GM18498 (cell line): ENCODE data around the gene SOCS7.
A peak's percentile ranks its signal among the peaks of the same experiment; 100 is the strongest.

ENCODE experiments used
- ATAC-seq: cut with Tn5 transposase; IDR thresholded peaks from one replicate; pipeline ENCODE4 v1.9.1; 2021; ENCODE audit warnings: mild to moderate bottlenecking, moderate library complexity; ENCODE audit not compliant: unreplicated experiment

SOCS7 gene, protein sequence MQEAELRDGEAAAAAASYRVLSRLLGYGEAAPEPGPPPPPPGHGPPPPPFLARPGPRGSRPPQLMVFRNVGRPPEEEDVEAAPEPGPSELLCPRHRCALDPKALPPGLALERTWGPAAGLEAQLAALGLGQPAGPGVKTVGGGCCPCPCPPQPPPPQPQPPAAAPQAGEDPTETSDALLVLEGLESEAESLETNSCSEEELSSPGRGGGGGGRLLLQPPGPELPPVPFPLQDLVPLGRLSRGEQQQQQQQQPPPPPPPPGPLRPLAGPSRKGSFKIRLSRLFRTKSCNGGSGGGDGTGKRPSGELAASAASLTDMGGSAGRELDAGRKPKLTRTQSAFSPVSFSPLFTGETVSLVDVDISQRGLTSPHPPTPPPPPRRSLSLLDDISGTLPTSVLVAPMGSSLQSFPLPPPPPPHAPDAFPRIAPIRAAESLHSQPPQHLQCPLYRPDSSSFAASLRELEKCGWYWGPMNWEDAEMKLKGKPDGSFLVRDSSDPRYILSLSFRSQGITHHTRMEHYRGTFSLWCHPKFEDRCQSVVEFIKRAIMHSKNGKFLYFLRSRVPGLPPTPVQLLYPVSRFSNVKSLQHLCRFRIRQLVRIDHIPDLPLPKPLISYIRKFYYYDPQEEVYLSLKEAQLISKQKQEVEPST

DNA sequence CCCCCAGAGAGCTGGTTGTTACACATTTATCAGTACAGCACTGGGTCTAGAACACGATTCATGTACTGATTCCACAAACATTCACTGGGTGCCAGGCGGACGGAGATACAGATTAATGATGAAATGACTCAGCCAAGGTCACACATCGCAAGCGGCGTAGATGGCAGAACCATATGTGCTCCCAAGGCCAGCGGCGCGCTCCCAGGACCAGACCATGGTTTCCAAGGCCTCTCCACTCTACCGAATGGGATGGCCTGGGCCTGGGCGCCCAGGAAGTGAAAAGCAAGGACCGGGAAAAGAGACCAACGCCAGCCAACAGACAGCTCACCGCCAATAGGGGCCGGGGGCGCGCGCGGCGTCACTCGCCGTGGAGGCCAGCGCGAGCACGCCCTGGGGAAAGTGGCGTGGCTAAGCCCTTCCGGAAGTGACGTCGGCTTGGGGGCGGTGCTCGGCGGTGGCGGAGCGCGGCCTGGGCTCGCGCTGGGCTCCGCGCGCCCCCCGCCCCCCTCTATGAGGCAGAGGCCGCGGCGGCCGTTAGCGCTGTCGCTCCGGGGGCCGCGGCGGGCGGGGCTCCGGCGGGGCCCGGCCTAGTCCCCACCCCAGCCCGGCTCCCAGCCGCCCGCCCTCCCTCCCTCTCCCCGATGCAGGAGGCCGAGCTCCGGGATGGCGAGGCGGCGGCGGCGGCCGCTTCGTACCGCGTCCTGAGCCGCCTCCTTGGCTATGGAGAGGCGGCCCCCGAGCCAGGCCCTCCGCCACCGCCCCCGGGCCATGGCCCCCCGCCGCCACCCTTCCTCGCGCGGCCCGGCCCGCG, at the start of gene SOCS7:
Gene SOCS7 (plus strand): TSS at position 433 of the 811 bp plus-strand sequence. CDS start 209 bp downstream, at position 642.
- peak; percentile 85 for ATAC-seq

DNA sequence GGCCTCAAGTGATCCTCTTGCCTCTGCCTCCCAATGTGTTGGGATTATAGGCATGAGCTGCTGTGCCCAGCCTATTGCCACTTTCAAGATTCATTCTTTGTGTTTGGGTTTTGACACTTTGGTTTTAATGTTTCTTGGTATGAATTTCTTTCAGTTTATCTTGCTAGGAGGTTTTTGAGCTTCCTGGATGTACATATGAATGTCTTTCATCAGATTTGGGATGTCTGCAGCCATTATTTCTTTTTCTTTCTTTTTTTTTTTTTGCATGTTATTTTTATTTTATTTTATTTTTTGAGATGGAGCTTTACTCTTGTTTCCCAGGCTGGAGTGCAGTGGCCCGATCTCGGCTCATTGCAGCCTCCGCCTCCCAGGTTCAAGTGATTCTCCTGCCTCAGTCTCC, 36.1 kb upstream of the SOCS7 start:
- ATAC-seq, result no peak

DNA sequence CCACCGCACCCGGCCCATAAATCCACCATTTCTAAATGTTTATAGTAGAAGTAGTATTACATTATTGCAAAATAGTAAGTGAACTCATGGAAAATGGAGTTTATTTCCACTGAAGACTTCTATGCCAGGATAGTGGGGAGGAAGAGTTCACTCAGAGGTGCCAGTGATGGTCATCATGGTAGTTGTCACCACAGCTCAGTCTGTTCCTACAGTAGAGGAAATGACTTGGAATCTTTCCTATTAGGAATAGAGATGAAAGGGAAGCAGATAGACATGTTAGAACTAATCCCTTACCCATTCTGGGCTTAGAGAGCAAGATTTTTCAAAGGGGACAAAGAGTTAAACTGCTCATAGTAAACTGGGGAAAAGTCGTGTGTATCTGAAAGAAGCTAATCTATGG, 34.6 kb upstream of the SOCS7 start:
- ATAC-seq, result no peak

DNA sequence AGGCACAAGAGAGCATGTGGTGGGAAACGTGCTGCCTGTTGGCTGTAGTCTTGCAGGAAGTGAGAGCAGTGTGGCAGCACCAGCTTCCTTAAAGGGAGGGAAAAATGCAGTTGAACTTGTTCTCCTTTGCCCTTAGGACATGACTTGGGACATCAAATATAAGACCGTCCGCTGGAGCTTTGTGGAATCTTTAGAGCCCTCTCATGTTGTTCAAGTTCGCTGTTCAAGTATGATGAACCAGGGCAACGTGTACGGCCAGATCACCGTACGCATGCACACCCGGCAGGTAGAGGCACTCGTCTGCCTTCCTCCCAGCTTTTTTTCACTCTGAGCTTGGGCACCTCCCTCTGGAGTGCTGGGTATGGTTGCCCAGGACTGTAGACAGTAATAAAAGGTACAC, 31.2 kb upstream of the SOCS7 start:
- no peak for ATAC-seq

DNA sequence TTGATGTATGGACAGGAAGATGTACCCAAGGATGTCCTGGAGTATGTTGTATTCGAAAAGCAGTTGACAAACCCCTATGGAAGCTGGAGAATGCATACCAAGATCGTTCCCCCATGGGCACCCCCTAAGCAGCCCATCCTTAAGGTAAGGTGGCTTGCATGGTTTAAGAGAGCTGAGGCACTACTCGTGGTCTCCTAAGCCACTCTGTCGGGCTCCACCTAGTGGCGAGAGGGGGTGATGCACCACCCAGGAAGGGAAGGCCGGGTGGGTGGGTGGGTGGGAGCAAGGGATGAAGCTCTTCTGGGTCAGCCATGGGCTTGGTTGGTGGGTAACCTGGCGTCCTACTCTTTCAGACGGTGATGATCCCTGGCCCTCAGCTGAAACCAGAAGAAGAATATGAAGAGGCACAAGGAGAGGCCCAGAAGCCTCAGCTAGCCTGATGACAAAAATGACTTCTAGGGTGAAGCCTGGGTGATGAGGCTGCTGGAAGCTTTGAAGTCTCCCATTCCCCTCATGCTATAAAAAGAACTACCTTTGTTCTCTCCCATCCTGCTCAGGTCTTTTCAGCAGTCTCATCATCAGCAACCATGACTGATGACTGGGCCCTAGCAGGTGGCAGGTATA, 29.4 kb upstream of the SOCS7 start:
- ATAC-seq, result no peak

DNA sequence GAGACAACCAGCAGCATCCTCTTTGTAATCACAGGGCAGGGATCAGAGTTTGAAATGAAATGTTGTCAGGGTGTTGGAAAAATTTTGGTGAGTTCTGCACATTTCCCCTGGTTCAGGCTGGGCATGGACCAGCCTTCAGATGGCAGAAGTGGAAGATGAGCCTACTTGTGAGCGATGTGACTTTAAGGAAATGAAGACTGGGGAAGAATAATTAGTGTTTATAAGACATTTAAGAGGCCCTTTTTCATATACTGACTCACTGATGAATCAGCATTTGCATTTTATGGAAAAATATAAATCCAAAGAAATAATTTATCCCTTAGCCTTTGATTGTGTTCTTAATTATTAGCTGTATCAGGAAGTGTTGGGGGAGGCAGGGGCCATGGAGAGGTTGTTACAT, 28.7 kb upstream of the SOCS7 start:
- ATAC-seq, result no peak

DNA sequence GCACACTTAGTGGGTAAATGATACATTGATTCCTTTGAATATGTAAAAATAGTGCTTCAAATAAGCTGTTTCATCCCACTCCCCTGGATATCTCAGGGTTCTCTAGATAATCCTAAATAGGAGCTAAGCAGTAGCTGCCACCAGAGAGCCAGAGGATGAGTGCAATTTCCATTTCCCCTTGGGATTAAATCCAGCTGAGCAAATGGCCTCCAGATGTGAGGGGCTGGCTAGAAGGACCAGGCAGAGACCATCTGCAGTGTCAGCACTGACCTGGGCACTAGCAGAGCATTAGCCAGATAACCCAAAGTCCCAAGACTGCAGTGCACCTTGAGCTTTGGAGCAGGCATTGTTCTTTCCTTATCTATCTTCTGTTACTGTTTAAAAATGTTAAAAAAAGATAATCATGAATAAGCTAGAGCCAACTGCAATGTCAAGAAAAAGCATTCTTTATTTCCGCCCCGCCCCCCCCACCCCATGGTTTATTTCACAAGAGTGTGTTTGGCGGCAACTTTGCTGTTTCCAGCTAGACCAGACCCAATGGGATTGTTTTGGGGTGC, 27.4 kb upstream of the SOCS7 start:
- ATAC-seq, result no peak

DNA sequence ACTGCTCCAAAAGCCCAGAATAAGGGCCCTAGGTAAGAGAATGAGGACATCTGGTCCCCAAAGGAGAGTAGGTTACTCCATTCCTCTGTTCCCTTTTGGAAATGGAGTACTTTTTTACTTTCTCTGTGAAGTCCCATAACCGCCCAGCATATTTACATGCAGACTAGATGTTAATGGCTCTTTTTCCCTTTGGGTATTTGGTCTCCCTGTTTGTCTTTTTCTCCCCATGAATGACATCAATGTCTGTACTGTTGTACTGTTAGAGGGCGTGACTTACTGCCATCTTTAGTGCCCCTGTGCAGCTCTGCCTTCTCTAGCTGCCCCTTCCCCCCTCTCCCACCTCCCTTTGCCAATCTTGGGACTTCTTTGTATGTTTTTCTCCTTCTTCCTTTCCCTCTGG, 26.9 kb upstream of the SOCS7 start:
- no peak for ATAC-seq

DNA sequence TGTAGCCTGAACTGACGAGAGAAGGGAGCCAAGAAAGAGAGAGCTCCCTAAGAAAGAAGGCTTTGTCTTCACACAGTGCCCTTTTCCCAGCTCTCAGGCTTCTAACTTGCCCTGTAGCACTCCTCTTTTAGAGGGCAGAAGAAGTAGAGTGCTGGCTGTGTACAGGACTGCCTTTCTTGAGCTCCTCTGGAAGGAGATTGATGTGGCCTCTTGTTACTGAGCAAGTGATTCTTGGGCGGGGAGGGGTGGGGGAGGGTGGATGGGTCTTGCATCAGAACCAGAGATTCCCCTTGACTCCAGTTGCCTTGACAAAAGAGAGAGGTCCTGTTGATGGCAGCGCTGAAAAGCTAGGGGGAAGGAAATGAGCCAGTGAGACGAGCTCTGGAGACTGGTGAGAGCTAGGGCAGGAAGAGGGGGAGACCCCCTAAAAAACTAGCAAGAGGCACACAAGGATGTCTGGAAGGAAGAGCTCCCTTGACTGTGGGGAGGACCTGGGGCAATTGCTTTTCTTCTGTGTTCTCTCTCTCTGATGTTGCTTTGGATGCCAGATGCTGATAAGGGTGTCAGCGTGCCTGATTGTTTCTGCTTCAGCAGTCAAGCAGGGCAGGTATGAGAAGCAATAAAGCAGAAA, 26.3 kb upstream of the SOCS7 start:
- no peak for ATAC-seq

DNA sequence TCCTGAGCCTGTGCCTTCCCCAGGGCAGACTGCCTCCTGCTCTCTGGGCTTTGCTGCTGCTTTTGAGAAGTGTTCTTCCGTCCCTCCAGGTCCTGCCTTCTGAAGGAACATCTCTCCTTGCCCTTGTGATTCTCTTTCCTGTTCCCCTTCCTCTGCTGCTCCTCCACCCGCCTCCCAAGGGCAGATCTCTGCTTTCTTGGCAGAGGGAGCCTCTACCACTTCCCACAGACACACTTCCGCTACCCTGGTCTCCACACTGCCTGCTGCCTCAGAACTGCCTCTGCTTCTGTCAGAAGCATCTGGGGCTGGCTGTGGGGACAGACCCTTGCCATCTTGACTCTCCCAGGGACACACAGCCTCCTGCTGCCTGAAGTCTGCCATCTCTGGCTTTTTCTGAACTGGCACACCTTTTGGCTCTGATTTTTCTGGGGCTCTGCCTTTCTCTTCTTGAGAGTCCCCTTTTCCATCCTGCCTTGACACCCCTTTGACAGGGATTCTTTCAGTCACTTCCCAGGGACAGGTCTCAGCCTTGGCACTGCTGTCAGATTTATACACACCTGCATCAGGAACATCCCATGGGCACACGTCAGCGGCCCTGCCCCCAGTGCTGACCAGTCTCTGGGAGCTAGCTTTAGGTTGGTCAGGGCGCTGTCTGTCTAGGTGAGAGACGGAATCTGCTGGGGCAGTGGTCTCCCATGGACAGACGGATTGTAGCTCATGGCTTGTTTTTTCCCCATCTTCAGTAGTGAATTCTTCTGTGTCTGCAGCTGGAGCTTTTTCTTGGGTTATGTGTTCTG, 24.4 kb upstream of the SOCS7 start:
- no peak for ATAC-seq

DNA sequence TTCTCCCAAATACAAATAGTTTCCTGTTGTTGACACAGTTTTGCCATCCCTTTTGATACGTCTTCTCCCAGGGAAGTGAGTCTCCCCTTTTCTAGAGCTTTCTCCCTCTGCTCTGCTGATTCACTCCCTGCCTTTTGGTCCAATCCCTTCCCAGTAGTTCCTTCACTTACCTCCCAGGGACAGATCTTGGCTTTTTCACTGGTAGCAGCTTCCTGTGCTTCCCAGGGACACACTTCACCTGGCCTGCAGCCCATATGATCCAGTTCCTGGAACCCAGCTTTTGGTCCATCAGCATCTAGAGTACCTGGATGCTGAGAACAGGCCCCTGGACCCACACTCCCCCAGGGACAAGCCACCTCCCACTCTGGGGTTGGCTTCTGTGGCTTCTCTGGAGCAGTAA, 23.7 kb upstream of the SOCS7 start:
- ATAC-seq, result no peak

DNA sequence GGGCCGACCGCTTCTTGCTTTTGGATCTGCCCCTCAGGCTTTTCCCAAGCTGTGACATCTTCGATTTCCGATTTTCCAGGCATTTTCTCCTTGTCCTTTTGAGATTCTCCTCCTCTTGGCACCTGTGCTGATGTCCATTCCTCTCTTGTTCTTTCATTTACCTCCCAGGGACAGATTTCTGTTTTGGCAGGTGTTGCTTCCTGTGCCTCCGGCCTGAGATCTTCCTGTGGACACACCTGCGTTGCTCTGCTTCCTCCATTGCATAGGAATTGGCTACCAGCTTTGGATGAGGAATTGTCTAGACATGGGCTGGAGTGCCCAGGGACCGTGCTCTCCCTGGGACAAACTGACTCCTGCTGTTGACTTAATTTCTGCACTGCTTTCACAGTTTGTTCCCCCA, 23.0 kb upstream of the SOCS7 start:
- ATAC-seq, result no peak

DNA sequence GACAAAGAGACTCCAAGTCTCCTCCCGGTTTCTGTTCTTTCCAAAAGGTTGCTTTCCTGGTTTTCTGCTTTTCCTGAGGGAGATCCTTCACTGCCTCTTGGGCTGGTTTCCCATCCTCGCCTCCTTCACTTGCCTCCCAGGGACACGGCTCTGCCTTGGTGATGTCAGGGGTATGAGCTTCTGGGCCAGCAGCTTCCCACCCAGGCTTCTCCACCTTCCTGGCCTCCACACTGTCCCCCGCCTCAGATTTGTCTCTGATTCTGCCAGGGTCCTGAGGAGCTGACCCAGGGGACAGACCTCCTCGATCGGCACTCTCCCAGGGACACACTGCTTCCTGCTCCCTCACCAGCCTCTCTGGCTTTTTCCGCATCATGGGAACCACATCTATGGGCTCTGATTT, 22.4 kb upstream of the SOCS7 start:
- no peak for ATAC-seq

DNA sequence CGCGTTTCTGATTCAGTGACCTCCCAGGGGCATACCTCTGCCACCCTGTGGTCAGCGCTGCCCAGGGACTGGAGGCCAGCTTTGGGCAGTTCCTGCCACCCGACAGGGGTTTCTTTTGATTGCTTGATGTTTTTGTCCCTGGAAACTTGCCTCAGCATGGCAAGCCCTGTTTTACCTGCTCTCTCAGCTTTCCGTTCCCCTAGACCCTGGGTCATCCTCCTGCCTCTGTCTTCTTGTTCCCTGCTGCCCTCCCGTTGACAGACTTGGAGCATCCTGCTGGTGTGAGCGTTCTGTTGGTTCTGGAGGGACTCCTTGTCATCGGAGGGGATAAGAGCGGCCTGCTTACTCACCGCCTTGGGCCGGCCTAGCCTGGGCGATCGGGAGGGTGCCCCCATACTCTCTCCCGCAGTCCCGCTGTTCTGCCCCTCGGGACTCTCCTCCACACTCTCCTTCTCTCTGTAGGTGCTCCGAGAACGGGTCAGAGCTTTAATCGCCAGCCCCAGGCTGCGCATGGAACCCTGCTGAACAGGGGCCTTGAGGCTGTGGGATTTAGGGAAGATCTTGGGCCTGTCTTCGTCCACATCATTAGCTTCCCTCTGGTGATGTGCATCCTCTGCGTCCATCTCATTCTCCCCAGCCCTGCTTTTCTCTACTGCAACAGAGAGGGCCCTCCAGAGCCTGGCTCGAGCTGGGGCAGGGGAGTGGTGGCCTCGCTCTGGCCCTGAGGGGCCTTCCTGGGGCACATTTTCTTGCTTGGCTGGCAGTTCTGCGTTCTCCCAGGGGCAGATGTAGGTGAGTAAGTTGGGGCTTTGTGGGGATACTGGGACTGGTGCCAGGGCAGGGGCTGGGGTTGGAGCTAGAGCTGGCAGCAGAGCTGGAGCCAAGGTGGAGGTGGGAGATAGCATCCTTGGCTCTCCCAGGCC, 21.6 kb upstream of the SOCS7 start:
- ATAC-seq, result no peak

DNA sequence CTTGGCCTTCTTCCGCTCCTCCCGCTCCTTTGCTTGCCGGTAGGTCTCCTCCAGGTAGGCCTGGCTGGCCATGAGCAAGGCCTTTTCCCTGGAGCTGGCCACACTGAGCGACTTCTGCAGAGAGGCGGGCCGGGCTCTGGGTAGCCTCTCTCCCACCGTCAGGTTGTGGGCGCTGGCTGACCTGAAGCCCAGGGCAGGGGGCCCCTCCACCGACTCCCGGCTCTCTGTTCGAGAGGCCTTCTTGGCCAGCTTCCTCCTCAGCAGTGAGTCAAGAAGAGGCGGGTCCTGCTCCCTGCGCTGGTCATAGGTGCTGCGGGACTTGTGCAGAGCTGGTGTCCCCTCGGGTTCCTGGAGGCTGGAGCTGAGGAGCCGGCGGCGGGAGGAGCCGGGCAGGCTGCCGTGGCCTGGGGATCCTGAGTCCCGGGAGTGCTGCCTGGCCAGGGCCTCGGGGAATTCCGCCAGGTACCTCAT, 20.7 kb upstream of the SOCS7 start:
- no peak for ATAC-seq

DNA sequence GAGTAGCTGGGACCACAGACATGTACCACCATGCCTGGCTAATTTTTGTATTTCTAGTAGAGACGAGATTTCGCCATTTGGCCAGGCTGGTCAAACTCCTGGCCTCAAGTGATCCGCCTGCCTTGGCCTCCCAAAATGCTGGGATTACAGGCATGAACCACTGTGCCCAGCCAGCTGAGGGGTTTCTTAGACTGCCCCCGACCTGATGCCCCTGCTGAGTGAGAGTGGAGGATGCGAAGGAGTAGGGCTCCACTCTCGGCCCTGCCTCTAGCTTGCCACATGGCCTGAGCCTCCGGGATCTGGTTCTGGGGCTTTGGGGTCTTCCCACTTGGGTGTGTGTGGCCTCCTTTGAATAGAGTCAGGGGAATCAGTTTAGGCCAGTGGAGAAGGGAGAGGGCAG, 18.9 kb upstream of the SOCS7 start:
- no peak for ATAC-seq

DNA sequence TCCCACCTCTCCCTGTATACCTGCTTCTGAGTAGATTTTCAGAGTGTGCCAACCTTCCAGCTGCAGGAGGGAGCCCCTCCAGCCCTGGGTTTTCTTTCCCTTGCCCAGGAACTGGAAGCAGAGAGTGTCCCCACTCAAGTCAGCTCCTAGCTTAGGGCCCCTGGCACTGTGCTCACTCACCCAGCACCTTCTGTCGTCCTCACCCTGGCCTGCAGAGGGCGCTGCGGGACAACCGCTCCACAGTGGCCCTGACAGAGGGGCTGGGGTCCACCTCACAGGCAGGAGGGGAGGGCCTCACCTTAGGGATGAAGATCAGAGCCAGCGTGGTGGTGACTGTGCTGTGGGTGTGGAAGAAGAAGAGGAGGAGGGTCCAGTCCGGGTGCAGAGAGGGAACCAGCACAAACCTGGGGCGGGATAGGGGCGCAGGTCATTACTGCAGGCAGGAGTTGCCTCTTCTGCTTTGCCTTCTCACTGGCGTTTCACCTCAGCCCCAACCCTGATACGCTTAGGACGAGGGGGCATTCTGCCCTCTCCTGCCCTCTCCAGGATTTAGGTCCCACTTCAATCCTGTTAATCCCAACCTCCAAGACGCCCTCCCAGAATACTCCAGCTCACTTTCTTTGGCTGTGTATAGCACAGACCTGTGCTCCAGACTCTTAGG, 17.9 kb upstream of the SOCS7 start:
- ATAC-seq, result no peak
